SK-N-SH treated with all-trans-retinoic acid at 6 μM for 48 hours (cell line): ENCODE data around the gene HGFAC.

Source experiments
- ATAC-seq: fragments of 200-7000 bp; cut with Tn5 transposase; 3 replicates; pipeline ENCODE4 v1.9.1; 2020; ENCODE audit warnings: mild to moderate bottlenecking, moderate library complexity
- ARNTL ChIP-seq: fragments of 450-650 bp; formaldehyde crosslinking; IDR thresholded peaks from 2 replicates; pipeline ENCODE4 v1.5.0; 2020; ENCODE audit warnings: low read depth, mild to moderate bottlenecking, moderate library complexity, borderline replicate concordance
- BACH2 ChIP-seq: fragments of 250-450 bp; sonication (Bioruptor Pico); IDR thresholded peaks from 2 replicates; pipeline ENCODE4 v1.9.0; 2021; ENCODE audit warnings: mild to moderate bottlenecking, borderline replicate concordance
- CSDC2 ChIP-seq: fragments of 250-450 bp; sonication (Bioruptor Pico); IDR thresholded peaks from 2 replicates; pipeline ENCODE4 v1.5.0; 2020; ENCODE audit warnings: mild to moderate bottlenecking, moderate library complexity
- ESRRG ChIP-seq: fragments of 250-450 bp; sonication (Bioruptor Pico); IDR thresholded peaks from 2 replicates; pipeline ENCODE4 v1.6.1; 2021; ENCODE audit warnings: mild to moderate bottlenecking
- GLIS3 ChIP-seq: fragments of 250-450 bp; sonication (Bioruptor Pico); IDR thresholded peaks from 2 replicates; pipeline ENCODE4 v1.5.0; 2020; ENCODE audit warnings: mild to moderate bottlenecking, moderate library complexity
- OSR1 ChIP-seq: fragments of 250-450 bp; sonication (Bioruptor Pico); IDR thresholded peaks from 2 replicates; pipeline ENCODE4 v1.8.0; 2022; ENCODE audit warnings: moderate library complexity, mild to moderate bottlenecking, inconsistent platforms
- PPARA ChIP-seq: fragments of 250-450 bp; sonication (Bioruptor Pico); IDR thresholded peaks from 2 replicates; pipeline ENCODE4 v1.5.0; 2020; ENCODE audit warnings: mild to moderate bottlenecking, borderline replicate concordance
- RARB ChIP-seq: fragments of 250-450 bp; sonication (Bioruptor Pico); IDR thresholded peaks from 2 replicates; pipeline ENCODE4 v1.8.0; 2021; ENCODE audit warnings: mild to moderate bottlenecking, moderate library complexity
- SNAI2 ChIP-seq: fragments of 250-450 bp; sonication (Bioruptor Pico); IDR thresholded peaks from 2 replicates; pipeline ENCODE4 v1.5.0; 2020; ENCODE audit warnings: mild to moderate bottlenecking, moderate library complexity
- TCF4 ChIP-seq: fragments of 250-450 bp; sonication (Bioruptor Pico); IDR thresholded peaks from 2 replicates; pipeline ENCODE4 v1.8.0; 2021; ENCODE audit warnings: mild to moderate bottlenecking, moderate library complexity, borderline replicate concordance
- TOX ChIP-seq: fragments of 250-450 bp; sonication (Bioruptor Pico); IDR thresholded peaks from 2 replicates; pipeline ENCODE4 v1.8.0; 2021; ENCODE audit warnings: mild to moderate bottlenecking, moderate library complexity, borderline replicate concordance
- ZFP3 ChIP-seq: fragments of 250-450 bp; sonication (Bioruptor Pico); IDR thresholded peaks from 2 replicates; pipeline ENCODE4 v1.5.0; 2020; ENCODE audit warnings: mild to moderate bottlenecking, moderate library complexity
- ZFP30 ChIP-seq: fragments of 450-650 bp; formaldehyde crosslinking; IDR thresholded peaks from 2 replicates; pipeline ENCODE4 v1.5.0; 2022; ENCODE audit warnings: mild to moderate bottlenecking, moderate library complexity
- ZNF565 ChIP-seq: fragments of 450-650 bp; formaldehyde crosslinking; conservative IDR thresholded peaks from 2 replicates; pipeline ENCODE4 v1.5.0; 2020; ENCODE audit warnings: low read depth, mild to moderate bottlenecking, moderate library complexity
- ZNF70 ChIP-seq: fragments of 450-650 bp; formaldehyde crosslinking; IDR thresholded peaks from 2 replicates; pipeline ENCODE4 v1.5.0; 2020; ENCODE audit warnings: mild to moderate bottlenecking, moderate library complexity
- TF ChIP-seq, protein P1 (sequence below): fragments of 250-450 bp; sonication (Bioruptor Pico); IDR thresholded peaks from 2 replicates; pipeline ENCODE4 v1.5.0; 2020; ENCODE audit warnings: mild to moderate bottlenecking, moderate library complexity
- TF ChIP-seq, protein P2 (sequence below): fragments of 250-450 bp; sonication (Bioruptor Pico); IDR thresholded peaks from 2 replicates; pipeline ENCODE4 v1.8.0; 2020; ENCODE audit warnings: mild to moderate bottlenecking, moderate library complexity, borderline replicate concordance
- TF ChIP-seq, protein P3 (sequence below): fragments of 250-450 bp; sonication (Bioruptor Pico); IDR thresholded peaks from 2 replicates; pipeline ENCODE4 v1.5.1; 2021; ENCODE audit warnings: mild to moderate bottlenecking, moderate library complexity
- TF ChIP-seq, protein P4 (sequence below): fragments of 250-450 bp; sonication (Bioruptor Pico); IDR thresholded peaks from 2 replicates; pipeline ENCODE4 v1.8.0; 2021; ENCODE audit warnings: low read depth, mild to moderate bottlenecking, moderate library complexity, borderline replicate concordance

HGFAC gene

DNA sequence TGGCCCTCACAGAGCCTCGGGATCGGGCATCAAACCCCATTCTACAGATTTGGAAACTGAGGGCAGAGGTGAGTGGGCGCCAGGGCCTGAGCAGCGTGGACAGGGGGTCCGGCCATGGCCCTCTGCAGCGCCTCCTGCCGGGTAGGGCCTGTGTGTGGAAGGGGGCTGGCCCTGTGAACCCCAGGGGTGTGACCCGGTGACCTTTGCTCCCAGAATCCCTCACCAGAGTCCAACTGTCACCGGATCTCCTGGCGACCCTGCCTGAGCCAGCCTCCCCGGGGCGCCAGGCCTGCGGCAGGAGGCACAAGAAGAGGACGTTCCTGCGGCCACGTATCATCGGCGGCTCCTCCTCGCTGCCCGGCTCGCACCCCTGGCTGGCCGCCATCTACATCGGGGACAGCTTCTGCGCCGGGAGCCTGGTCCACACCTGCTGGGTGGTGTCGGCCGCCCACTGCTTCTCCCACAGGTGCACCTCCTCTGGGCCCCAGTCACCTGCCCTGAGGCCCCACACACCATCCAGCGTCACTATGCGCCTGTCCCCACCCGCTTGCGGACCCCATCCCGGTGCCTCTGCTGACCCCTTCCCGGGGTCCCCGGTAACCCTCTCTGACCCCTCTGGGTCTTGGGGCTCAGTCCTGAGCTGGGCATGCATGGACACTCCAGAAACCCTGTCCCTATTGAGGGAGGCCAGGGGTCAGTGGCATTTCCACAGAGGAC lies 4.2 kb downstream of the HGFAC start:
- ATAC-seq, result no peak

DNA sequence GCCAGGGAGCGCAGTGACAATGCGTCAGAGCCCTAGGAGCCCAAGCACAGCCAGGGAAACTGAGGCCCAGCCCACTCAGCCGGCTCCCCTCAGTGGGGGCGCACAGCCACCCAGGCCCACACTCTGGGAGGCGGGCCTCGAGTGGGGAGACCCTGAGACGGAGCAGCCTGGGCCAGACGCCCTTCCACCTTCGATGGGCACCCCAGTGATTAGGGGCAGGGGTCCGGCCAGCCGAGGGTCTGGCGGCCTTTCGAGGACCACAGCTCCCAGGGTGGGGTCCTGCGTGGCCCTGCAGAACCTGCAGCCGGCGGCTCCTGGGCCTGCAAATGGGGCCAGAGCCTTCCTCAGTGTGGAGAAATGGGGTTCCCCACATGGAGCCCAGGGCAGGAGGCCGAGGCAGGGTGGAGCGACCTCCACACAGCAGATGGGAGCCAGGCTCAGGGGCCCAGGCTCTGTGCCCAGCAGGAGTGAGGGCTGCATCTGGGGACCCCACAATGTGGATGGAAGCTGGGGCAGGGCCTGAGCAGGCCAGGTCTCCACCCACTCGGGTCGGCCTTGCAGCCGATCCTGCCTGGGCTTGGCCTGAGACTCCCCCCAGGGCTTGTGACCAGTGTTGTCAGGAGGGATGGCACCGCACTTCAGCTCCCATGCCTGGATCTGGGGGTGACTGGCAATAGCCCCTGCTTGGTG lies 5.0 kb downstream of the HGFAC start:
- TF ChIP-seq ZNF70 (CRISPR knock-in tag), result no peak
- no peak for TF ChIP-seq GLIS3 (CRISPR knock-in tag)
- no peak for TF ChIP-seq BACH2 (CRISPR knock-in tag)
- TF ChIP-seq SNAI2 (CRISPR knock-in tag), result no peak
- TF ChIP-seq ESRRG (CRISPR knock-in tag), result no peak
- TF ChIP-seq ZNF565 (CRISPR knock-in tag), result no peak
- TF ChIP-seq PPARA (CRISPR knock-in tag), result no peak
- TF ChIP-seq, protein P1, sequence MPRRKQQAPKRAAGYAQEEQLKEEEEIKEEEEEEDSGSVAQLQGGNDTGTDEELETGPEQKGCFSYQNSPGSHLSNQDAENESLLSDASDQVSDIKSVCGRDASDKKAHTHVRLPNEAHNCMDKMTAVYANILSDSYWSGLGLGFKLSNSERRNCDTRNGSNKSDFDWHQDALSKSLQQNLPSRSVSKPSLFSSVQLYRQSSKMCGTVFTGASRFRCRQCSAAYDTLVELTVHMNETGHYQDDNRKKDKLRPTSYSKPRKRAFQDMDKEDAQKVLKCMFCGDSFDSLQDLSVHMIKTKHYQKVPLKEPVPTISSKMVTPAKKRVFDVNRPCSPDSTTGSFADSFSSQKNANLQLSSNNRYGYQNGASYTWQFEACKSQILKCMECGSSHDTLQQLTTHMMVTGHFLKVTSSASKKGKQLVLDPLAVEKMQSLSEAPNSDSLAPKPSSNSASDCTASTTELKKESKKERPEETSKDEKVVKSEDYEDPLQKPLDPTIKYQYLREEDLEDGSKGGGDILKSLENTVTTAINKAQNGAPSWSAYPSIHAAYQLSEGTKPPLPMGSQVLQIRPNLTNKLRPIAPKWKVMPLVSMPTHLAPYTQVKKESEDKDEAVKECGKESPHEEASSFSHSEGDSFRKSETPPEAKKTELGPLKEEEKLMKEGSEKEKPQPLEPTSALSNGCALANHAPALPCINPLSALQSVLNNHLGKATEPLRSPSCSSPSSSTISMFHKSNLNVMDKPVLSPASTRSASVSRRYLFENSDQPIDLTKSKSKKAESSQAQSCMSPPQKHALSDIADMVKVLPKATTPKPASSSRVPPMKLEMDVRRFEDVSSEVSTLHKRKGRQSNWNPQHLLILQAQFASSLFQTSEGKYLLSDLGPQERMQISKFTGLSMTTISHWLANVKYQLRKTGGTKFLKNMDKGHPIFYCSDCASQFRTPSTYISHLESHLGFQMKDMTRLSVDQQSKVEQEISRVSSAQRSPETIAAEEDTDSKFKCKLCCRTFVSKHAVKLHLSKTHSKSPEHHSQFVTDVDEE (CRISPR knock-in tag), result no peak
- TF ChIP-seq, protein P2, sequence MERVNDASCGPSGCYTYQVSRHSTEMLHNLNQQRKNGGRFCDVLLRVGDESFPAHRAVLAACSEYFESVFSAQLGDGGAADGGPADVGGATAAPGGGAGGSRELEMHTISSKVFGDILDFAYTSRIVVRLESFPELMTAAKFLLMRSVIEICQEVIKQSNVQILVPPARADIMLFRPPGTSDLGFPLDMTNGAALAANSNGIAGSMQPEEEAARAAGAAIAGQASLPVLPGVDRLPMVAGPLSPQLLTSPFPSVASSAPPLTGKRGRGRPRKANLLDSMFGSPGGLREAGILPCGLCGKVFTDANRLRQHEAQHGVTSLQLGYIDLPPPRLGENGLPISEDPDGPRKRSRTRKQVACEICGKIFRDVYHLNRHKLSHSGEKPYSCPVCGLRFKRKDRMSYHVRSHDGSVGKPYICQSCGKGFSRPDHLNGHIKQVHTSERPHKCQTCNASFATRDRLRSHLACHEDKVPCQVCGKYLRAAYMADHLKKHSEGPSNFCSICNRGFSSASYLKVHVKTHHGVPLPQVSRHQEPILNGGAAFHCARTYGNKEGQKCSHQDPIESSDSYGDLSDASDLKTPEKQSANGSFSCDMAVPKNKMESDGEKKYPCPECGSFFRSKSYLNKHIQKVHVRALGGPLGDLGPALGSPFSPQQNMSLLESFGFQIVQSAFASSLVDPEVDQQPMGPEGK, result no peak
- TF ChIP-seq, protein P3, sequence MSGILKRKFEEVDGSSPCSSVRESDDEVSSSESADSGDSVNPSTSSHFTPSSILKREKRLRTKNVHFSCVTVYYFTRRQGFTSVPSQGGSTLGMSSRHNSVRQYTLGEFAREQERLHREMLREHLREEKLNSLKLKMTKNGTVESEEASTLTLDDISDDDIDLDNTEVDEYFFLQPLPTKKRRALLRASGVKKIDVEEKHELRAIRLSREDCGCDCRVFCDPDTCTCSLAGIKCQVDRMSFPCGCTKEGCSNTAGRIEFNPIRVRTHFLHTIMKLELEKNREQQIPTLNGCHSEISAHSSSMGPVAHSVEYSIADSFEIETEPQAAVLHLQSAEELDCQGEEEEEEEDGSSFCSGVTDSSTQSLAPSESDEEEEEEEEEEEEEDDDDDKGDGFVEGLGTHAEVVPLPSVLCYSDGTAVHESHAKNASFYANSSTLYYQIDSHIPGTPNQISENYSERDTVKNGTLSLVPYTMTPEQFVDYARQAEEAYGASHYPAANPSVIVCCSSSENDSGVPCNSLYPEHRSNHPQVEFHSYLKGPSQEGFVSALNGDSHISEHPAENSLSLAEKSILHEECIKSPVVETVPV, result no peak
- no peak for TF ChIP-seq ZFP30 (CRISPR knock-in tag)
- no peak for TF ChIP-seq OSR1 (CRISPR knock-in tag)
- no peak for TF ChIP-seq ARNTL (CRISPR knock-in tag)
- TF ChIP-seq RARB (CRISPR knock-in tag), result no peak

More for the DNA sequence above, 4.2 kb downstream of the HGFAC start:
- TF ChIP-seq GLIS3 (CRISPR knock-in tag) (no peak), CSDC2 (CRISPR knock-in tag) (no peak), BACH2 (CRISPR knock-in tag) (no peak), ZNF565 (CRISPR knock-in tag) (no peak), SNAI2 (CRISPR knock-in tag) (no peak), PPARA (CRISPR knock-in tag) (no peak), OSR1 (CRISPR knock-in tag) (no peak), ZFP30 (CRISPR knock-in tag) (no peak), ZNF70 (CRISPR knock-in tag) (no peak), RARB (CRISPR knock-in tag) (no peak), TOX (CRISPR knock-in tag) (no peak), ZFP3 (CRISPR knock-in tag) (no peak), TCF4 (no peak)
- TF ChIP-seq, protein P4, sequence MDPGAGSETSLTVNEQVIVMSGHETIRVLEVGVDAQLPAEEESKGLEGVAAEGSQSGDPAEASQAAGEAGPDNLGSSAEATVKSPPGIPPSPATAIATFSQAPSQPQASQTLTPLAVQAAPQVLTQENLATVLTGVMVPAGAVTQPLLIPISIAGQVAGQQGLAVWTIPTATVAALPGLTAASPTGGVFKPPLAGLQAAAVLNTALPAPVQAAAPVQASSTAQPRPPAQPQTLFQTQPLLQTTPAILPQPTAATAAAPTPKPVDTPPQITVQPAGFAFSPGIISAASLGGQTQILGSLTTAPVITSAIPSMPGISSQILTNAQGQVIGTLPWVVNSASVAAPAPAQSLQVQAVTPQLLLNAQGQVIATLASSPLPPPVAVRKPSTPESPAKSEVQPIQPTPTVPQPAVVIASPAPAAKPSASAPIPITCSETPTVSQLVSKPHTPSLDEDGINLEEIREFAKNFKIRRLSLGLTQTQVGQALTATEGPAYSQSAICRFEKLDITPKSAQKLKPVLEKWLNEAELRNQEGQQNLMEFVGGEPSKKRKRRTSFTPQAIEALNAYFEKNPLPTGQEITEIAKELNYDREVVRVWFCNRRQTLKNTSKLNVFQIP (CRISPR knock-in tag), result no peak
- TF ChIP-seq, protein P3, result no peak

More for the DNA sequence above, 5.0 kb downstream of the HGFAC start:
- no peak for ATAC-seq
